Measurements from ENCODE around the gene TIMM17A.
"Not testable (repeated sequence)": the region's sequence is repeated elsewhere in the genome, so short reads cannot be mapped to it uniquely, and the experiment has no call there.

The TIMM17A gene

GRCh38 chr1:201955009-201955728 lies at the start of gene TIMM17A:
TSS of gene TIMM17A (plus strand) at chr1:201955503. CDS start at chr1:201955527, 24 bp downstream.
- DNase-seq, result peak; percentile 84

GRCh38 chr1:201906336-201906735 lies 49.0 kb upstream of the TIMM17A start:
- DNase-seq, result no peak

- no peak for DNase-seq
These were observed 47.7 kb upstream of the TIMM17A start for GRCh38 chr1:201907621-201908020.

GRCh38 chr1:201911826-201912571 lies 43.3 kb upstream of the TIMM17A start:
- no peak for DNase-seq

GRCh38 chr1:201912832-201913231 lies 42.5 kb upstream of the TIMM17A start:
- DNase-seq, result no peak

GRCh38 chr1:201914456-201915235 lies 40.7 kb upstream of the TIMM17A start:
- no peak for DNase-seq

GRCh38 chr1:201916649-201917249 lies 38.6 kb upstream of the TIMM17A start:
- no peak for DNase-seq

- no peak for DNase-seq
These were observed 37.8 kb upstream of the TIMM17A start for GRCh38 chr1:201917362-201918033.

- no peak for DNase-seq
These were observed 37.0 kb upstream of the TIMM17A start for GRCh38 chr1:201918343-201918742.

GRCh38 chr1:201921952-201922558 lies 33.2 kb upstream of the TIMM17A start:
- no peak for DNase-seq

GRCh38 chr1:201925301-201925567 lies 30.1 kb upstream of the TIMM17A start:
- no peak for DNase-seq

- DNase-seq, result no peak
These were observed 29.2 kb upstream of the TIMM17A start for GRCh38 chr1:201925981-201926645.

- no peak for DNase-seq
These were observed 27.0 kb upstream of the TIMM17A start for GRCh38 chr1:201928266-201928665.

- DNase-seq, result no peak
These were observed 25.2 kb upstream of the TIMM17A start for GRCh38 chr1:201930137-201930536.

- DNase-seq, result no peak
These were observed 24.5 kb upstream of the TIMM17A start for GRCh38 chr1:201930803-201931202.

- DNase-seq, result no peak
These were observed 21.4 kb upstream of the TIMM17A start for GRCh38 chr1:201933840-201934430.

- DNase-seq, result no peak
These were observed 17.6 kb upstream of the TIMM17A start for GRCh38 chr1:201937624-201938213.

GRCh38 chr1:201938440-201939035 lies 16.8 kb upstream of the TIMM17A start:
- no peak for DNase-seq

- DNase-seq, result no peak
These were observed 16.2 kb upstream of the TIMM17A start for GRCh38 chr1:201939148-201939547.

GRCh38 chr1:201939574-201939973 lies 15.7 kb upstream of the TIMM17A start:
- no peak for DNase-seq

GRCh38 chr1:201940316-201940715 lies 15.0 kb upstream of the TIMM17A start:
- DNase-seq, result not testable (repeated sequence)
